MM.1S (cell line): ENCODE results near the gene RBFA.
A peak's percentile ranks its signal among the peaks of the same experiment; 100 is the strongest.
"Not testable (repeated sequence)": the region's sequence is repeated elsewhere in the genome, so short reads cannot be mapped to it uniquely, and the experiment has no call there.

Experiments used
- DNase-seq: peaks from one replicate; pipeline ENCODE4 v3.0.0-alpha.2; 2015
- H2AFZ ChIP-seq: fragments of 300-600 bp; sonication (generic); 2 replicates; pipeline ENCODE4 v1.6.0; 2016; ENCODE audit warnings: antibody characterized with exemption, low read length
- H3F3A ChIP-seq: fragments of 300-600 bp; sonication (generic); 2 replicates; pipeline ENCODE4 v1.6.1; 2016; ENCODE audit warnings: mild to moderate bottlenecking, antibody characterized with exemption, low read length, moderate library complexity, mixed read lengths; ENCODE audit not compliant: insufficient read depth
- H3K27ac ChIP-seq: fragments of 300-600 bp; sonication (generic); 2 replicates; pipeline ENCODE4 v1.5.1; 2016; ENCODE audit warnings: mild to moderate bottlenecking, low read length
- H3K27me3 ChIP-seq: fragments of 300-600 bp; sonication (generic); replicated peaks from 2 replicates; pipeline ENCODE4 v1.6.0; 2016; ENCODE audit warnings: low read length; ENCODE audit not compliant: insufficient read depth
- H3K36me3 ChIP-seq: fragments of 300-600 bp; sonication (generic); replicated peaks from 2 replicates; pipeline ENCODE4 v1.6.1; 2016; ENCODE audit warnings: mild to moderate bottlenecking, low read length, mixed read lengths; ENCODE audit not compliant: insufficient read depth
- H3K4me1 ChIP-seq: fragments of 300-600 bp; sonication (generic); 2 replicates; pipeline ENCODE4 v1.6.1; 2016; ENCODE audit warnings: low read length, mixed read lengths
- H3K4me2 ChIP-seq: fragments of 300-600 bp; sonication (generic); 2 replicates; pipeline ENCODE4 v1.6.0; 2016; ENCODE audit warnings: low read depth, low read length
- H3K4me3 ChIP-seq: fragments of 300-600 bp; sonication (generic); 2 replicates; pipeline ENCODE4 v1.5.1; 2016; ENCODE audit warnings: low read length, mixed read lengths
- H3K79me2 ChIP-seq: fragments of 300-600 bp; sonication (generic); 2 replicates; pipeline ENCODE4 v1.6.1; 2016; ENCODE audit warnings: mixed run types, low read length, mixed read lengths
- H3K9ac ChIP-seq: fragments of 300-600 bp; sonication (generic); 2 replicates; pipeline ENCODE4 v1.6.1; 2016; ENCODE audit warnings: low read length, mixed read lengths
- H3K9me2 ChIP-seq: fragments of 300-600 bp; sonication (generic); replicated peaks from 2 replicates; pipeline ENCODE4 v1.6.1; 2016; ENCODE audit warnings: mild to moderate bottlenecking, low read length, mixed read lengths; ENCODE audit not compliant: insufficient read depth
- H3K9me3 ChIP-seq: fragments of 300-600 bp; sonication (generic); replicated peaks from 2 replicates; pipeline ENCODE4 v1.6.1; 2016; ENCODE audit warnings: mild to moderate bottlenecking, low read length, mixed read lengths; ENCODE audit not compliant: insufficient read depth
- H4K20me1 ChIP-seq: fragments of 300-600 bp; sonication (generic); 2 replicates; pipeline ENCODE4 v1.6.1; 2016; ENCODE audit warnings: mild to moderate bottlenecking, low read length, moderate library complexity, mixed read lengths; ENCODE audit not compliant: insufficient read depth
- CTCF ChIP-seq: fragments of 300-600 bp; sonication (generic); IDR thresholded peaks from 2 replicates; pipeline ENCODE4 v1.5.1; 2016; ENCODE audit warnings: antibody characterized with exemption, low read length, mixed read lengths
- EZH2 ChIP-seq: fragments of 300-600 bp; sonication (generic); optimal IDR thresholded peaks from 2 replicates; pipeline ENCODE3; 2017; ENCODE audit warnings: low read depth, mild to moderate bottlenecking, antibody characterized with exemption, low read length, mixed read lengths
- EZH2phosphoT487 ChIP-seq: fragments of 300-600 bp; sonication (generic); IDR thresholded peaks from 2 replicates; pipeline ENCODE4 v1.6.1; 2018; ENCODE audit warnings: antibody characterized with exemption, low read length

Gene RBFA

GRCh38 chr18:80022613-80023012 lies 11.6 kb upstream of the RBFA start:
- Histone ChIP-seq H3F3A (no peaks in the 10 kb centered on the region), H3K4me3 (no peak overlapping the region), H3K4me1 (no peaks in the 10 kb centered on the region), H3K27me3 (no peaks in the 10 kb centered on the region), H3K27ac (no peak overlapping the region), H3K9ac (no peak overlapping the region), H4K20me1 (no peaks in the 10 kb centered on the region), H3K9me3 (no peaks in the 10 kb centered on the region), H3K79me2 (no peaks in the 10 kb centered on the region), H3K4me2 (no peak overlapping the region), H2AFZ (no peak overlapping the region), H3K36me3 (no peaks in the 10 kb centered on the region), H3K9me2 (no peaks in the 10 kb centered on the region)
- DNase-seq: peak; percentile 14
- TF ChIP-seq EZH2 (no peak), EZH2phosphoT487 (no peak), CTCF (no peak)

- Histone ChIP-seq H3K4me1 (no peaks in the 10 kb centered on the region), H3K36me3 (no peaks in the 10 kb centered on the region), H3K27ac (no peak overlapping the region), H3K4me3 (no peak overlapping the region), H2AFZ (no peak overlapping the region), H3K9me2 (no peaks in the 10 kb centered on the region), H3K9ac (no peak overlapping the region), H3K4me2 (no peak overlapping the region), H3F3A (no peaks in the 10 kb centered on the region), H3K27me3 (no peaks in the 10 kb centered on the region), H3K9me3 (no peaks in the 10 kb centered on the region), H4K20me1 (no peaks in the 10 kb centered on the region), H3K79me2 (no peaks in the 10 kb centered on the region)
- no peak for TF ChIP-seq EZH2phosphoT487
- TF ChIP-seq CTCF: peak; percentile 32
- TF ChIP-seq EZH2: no peak
- DNase-seq: no peak
Observed at GRCh38 chr18:80023173-80023572, 11.1 kb upstream of the RBFA start.

- Histone ChIP-seq H3K27ac (no peak overlapping the region), H3K79me2 (no peaks in the 10 kb centered on the region), H2AFZ (no peak overlapping the region), H4K20me1 (no peaks in the 10 kb centered on the region), H3F3A (no peaks in the 10 kb centered on the region), H3K27me3 (no peaks in the 10 kb centered on the region), H3K4me2 (no peak overlapping the region), H3K9me2 (no peaks in the 10 kb centered on the region), H3K4me1 (no peaks in the 10 kb centered on the region), H3K9ac (no peak overlapping the region), H3K9me3 (no peaks in the 10 kb centered on the region), H3K36me3 (no peaks in the 10 kb centered on the region), H3K4me3 (no peak overlapping the region)
- no peak for DNase-seq
- no peak for TF ChIP-seq EZH2phosphoT487
- TF ChIP-seq EZH2: no peak
- TF ChIP-seq CTCF: no peak
Observed at GRCh38 chr18:80026363-80026762, 7.9 kb upstream of the RBFA start.

- not testable (repeated sequence) for H3K27ac ChIP-seq, H3K9me3 ChIP-seq, H3K79me2 ChIP-seq, DNase-seq, H4K20me1 ChIP-seq, H3K4me3 ChIP-seq, H3F3A ChIP-seq, H3K36me3 ChIP-seq, H3K9ac ChIP-seq, H3K9me2 ChIP-seq, H3K27me3 ChIP-seq, H3K4me2 ChIP-seq, H3K4me1 ChIP-seq, H2AFZ ChIP-seq
Observed at GRCh38 chr18:80027719-80028118, 6.5 kb upstream of the RBFA start.
